Endodermal cell (in vitro differentiated cells): ENCODE data around the gene KDM1A. TPM values are rescaled to one million over a fixed set of nuclear protein-coding genes. Genes with fewer than 3 reads are reported as not detected.
"Not testable (repeated sequence)": the region's sequence is repeated elsewhere in the genome, so short reads cannot be mapped to it uniquely, and the experiment has no call there.

ENCODE experiments used
- DNase-seq: peaks from one replicate; pipeline ENCODE4 v3.0.0-alpha.2; 2017
- H3K27ac ChIP-seq: 2 replicates; pipeline ENCODE4 v1.5.1; 2013; ENCODE audit warnings: mild to moderate bottlenecking, low read depth, low read length, moderate library complexity
- H3K27me3 ChIP-seq: 2 replicates; pipeline ENCODE4 v1.6.1; 2013; ENCODE audit warnings: mild to moderate bottlenecking, low read length, moderate library complexity; ENCODE audit not compliant: insufficient read depth, control insufficient read depth, poor library complexity, severe bottlenecking
- H3K36me3 ChIP-seq: 2 replicates; pipeline ENCODE4 v1.7.0; 2013; ENCODE audit warnings: mild to moderate bottlenecking, low read length, moderate library complexity; ENCODE audit not compliant: control insufficient read depth, insufficient read depth
- H3K4me1 ChIP-seq: one replicate; pipeline ENCODE4 v1.7.0; 2013; ENCODE audit warnings: low read length; ENCODE audit not compliant: control insufficient read depth, insufficient read depth
- H3K4me3 ChIP-seq: 2 replicates; pipeline ENCODE4 v1.5.1; 2013; ENCODE audit warnings: mild to moderate bottlenecking, low read length, moderate library complexity
- H3K9ac ChIP-seq: 2 replicates; pipeline ENCODE4 v1.6.1; 2013; ENCODE audit warnings: mild to moderate bottlenecking, low read length, moderate library complexity; ENCODE audit not compliant: poor library complexity, severe bottlenecking; ENCODE audit errors: extremely low read depth
- H3K9me3 ChIP-seq: 2 replicates; pipeline ENCODE4 v1.6.1; 2013; ENCODE audit warnings: mild to moderate bottlenecking, low read length, moderate library complexity; ENCODE audit not compliant: control insufficient read depth
- H3K27ac Mint-ChIP-seq: 2 replicates; pipeline ENCODE4 v1.8.0; 2020; ENCODE audit warnings: mixed read lengths
- H3K27me3 Mint-ChIP-seq: 2 replicates; pipeline ENCODE4 v1.8.0; 2021; ENCODE audit warnings: mild to moderate bottlenecking, mixed read lengths; ENCODE audit not compliant: insufficient read depth
- H3K36me3 Mint-ChIP-seq: 2 replicates; pipeline ENCODE4 v1.8.0; 2020; ENCODE audit warnings: low read depth, mixed read lengths
- H3K4me1 Mint-ChIP-seq: 2 replicates; pipeline ENCODE4 v1.8.0; 2020; ENCODE audit warnings: mixed read lengths
- H3K4me3 Mint-ChIP-seq: 2 replicates; pipeline ENCODE4 v1.8.0; 2020; ENCODE audit warnings: mild to moderate bottlenecking, moderate library complexity, mixed read lengths
- H3K9me3 Mint-ChIP-seq: 2 replicates; pipeline ENCODE4 v1.8.0; 2020; ENCODE audit warnings: mild to moderate bottlenecking, mixed read lengths
- WGBS, 2 experiments: methylation state at CpG; one replicate each; pipeline versions ENCODE4 v1.1.5 to v1.1.7; 2013; ENCODE audit warnings: missing lambda C conversion rate in 2 of 2, mixed read lengths in 1 of 2; ENCODE audit not compliant: insufficient coverage in 1 of 2, insufficient read length in 1 of 2; 5-methylcytosine and 5-hydroxymethylcytosine counted together
- total RNA-seq, 2 donors: library from RNA; stranded (reverse); fragmentation: NEBNext Ultra II Directional in 1 of 2; extraction: Animal tissue kit (Norgen Biotek cat#: 25700) in 1 of 2; gene quantifications; 2 replicates in 1 of 2; 3 replicates in 1 of 2; pipeline ENCODE4 v1.2.1, GENCODE V29; 2021
- TF ChIP-seq, protein P1 (sequence below): fragments of 200-600 bp; sonication (generic); conservative IDR thresholded peaks from 2 replicates; pipeline ENCODE4 v1.5.0; 2021; ENCODE audit warnings: antibody characterized with exemption, mild to moderate bottlenecking

KDM1A gene
- total RNA-seq, 2 donors from 2014 or later = 153 to 204 TPM

GRCh38 chr1:23008901-23009300 is 10.4 kb upstream of the KDM1A start:
- H3K27ac Mint-ChIP-seq = no peak overlapping the region

DNA sequence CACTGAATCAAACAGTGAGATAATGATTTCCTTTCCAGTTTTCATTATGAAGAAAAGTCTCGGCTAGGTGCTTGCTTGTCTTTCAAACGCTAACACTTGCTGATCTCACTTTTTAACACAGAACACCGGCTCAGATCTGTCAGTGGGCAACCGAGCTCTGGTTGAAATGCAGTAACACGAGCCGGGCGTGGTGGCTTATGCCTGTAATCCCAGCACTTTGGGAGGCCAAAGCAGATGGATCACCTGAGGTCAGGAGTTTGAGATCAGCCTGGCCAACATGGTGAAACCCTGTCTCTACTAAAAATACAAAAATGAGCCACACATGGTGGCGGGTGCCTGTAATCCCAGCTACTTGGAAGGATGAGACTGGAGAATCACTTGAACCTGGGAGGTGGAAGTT is 9.2 kb upstream of the KDM1A start:
- H3K9me3 ChIP-seq, H3K27me3 Mint-ChIP-seq, H3K36me3 ChIP-seq, H3K36me3 Mint-ChIP-seq, H3K27ac Mint-ChIP-seq, H3K4me3 ChIP-seq, H3K4me3 Mint-ChIP-seq, H3K27ac ChIP-seq, H3K9me3 Mint-ChIP-seq, H3K4me1 ChIP-seq, H3K4me1 Mint-ChIP-seq, H3K9ac ChIP-seq, DNase-seq: not testable (repeated sequence)
- peaks cover 21% of the 10 kb centered on the region for H3K27me3 ChIP-seq
- 89 to 93% methylated on average over 8 of the region's 8 CpGs for WGBS, 2 experiments

More at GRCh38 chr1:23008901-23009300, 10.4 kb upstream of the KDM1A start:
- Mint-ChIP-seq H3K9me3 (peaks cover 2% of the 10 kb centered on the region), H3K36me3 (no peaks in the 10 kb centered on the region), H3K27me3 (peaks cover 8% of the 10 kb centered on the region), H3K4me3 (no peak overlapping the region), H3K4me1 (peaks cover 6% of the 10 kb centered on the region)
- Histone ChIP-seq H3K4me1 (no peaks in the 10 kb centered on the region), H3K27me3 (peaks cover 22% of the 10 kb centered on the region), H3K27ac (no peak overlapping the region), H3K36me3 (no peaks in the 10 kb centered on the region), H3K9me3 (no peaks in the 10 kb centered on the region), H3K4me3 (no peak overlapping the region), H3K9ac (no peak overlapping the region)
- TF ChIP-seq, protein P1, sequence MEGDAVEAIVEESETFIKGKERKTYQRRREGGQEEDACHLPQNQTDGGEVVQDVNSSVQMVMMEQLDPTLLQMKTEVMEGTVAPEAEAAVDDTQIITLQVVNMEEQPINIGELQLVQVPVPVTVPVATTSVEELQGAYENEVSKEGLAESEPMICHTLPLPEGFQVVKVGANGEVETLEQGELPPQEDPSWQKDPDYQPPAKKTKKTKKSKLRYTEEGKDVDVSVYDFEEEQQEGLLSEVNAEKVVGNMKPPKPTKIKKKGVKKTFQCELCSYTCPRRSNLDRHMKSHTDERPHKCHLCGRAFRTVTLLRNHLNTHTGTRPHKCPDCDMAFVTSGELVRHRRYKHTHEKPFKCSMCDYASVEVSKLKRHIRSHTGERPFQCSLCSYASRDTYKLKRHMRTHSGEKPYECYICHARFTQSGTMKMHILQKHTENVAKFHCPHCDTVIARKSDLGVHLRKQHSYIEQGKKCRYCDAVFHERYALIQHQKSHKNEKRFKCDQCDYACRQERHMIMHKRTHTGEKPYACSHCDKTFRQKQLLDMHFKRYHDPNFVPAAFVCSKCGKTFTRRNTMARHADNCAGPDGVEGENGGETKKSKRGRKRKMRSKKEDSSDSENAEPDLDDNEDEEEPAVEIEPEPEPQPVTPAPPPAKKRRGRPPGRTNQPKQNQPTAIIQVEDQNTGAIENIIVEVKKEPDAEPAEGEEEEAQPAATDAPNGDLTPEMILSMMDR = no peak
- no peak for DNase-seq
- 83 to 95% methylated on average over 1 to 2 of the region's 2 CpGs for WGBS, 2 experiments

DNA sequence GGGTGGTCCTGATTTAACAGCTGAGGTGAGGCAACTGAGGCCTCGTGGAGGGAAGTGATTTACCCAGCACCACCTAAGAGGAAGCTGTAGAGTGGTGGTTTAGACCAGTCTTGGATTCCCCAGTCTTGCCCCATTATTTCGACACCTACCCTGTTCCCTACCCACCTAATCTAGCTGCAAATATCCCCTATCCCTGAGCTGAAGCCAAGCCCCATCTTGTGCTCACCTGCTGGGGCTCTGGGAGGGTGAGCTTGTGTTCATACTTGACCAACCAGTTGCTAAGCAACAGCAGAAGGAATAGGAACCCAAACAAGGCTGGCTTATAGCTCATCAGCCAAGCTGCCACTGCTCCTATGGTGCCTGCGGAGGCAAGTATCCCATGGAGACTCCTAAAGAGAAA is 5.6 kb upstream of the KDM1A start:
- H3K9ac ChIP-seq = no peak overlapping the region
- H3K36me3 ChIP-seq = no peaks in the 10 kb centered on the region
- H3K27ac Mint-ChIP-seq = peak overlapping the region; percentile 52
- H3K4me3 ChIP-seq = no peak overlapping the region
- DNase-seq = peak; percentile 73
- no peaks in the 10 kb centered on the region for H3K9me3 Mint-ChIP-seq
- TF ChIP-seq, protein P1 = no peak
- H3K9me3 ChIP-seq = no peaks in the 10 kb centered on the region
- H3K36me3 Mint-ChIP-seq = no peaks in the 10 kb centered on the region
- no peak overlapping the region for H3K4me3 Mint-ChIP-seq
- no peak overlapping the region for H3K27ac ChIP-seq
- no peaks in the 10 kb centered on the region for H3K27me3 Mint-ChIP-seq
- no peaks in the 10 kb centered on the region for H3K27me3 ChIP-seq
- H3K4me1 Mint-ChIP-seq = peaks cover 5% of the 10 kb centered on the region
- no peaks in the 10 kb centered on the region for H3K4me1 ChIP-seq
- WGBS, 2 experiments = 70 to 88% methylated on average over 2 to 3 of the region's 3 CpGs

GRCh38 chr1:23018661-23019093 is 591 bp upstream of the KDM1A start:
- Mint-ChIP-seq H3K4me1 (peaks cover 6% of the 10 kb centered on the region), H3K27me3 (no peaks in the 10 kb centered on the region), H3K9me3 (peaks cover 22% of the 10 kb centered on the region), H3K27ac (peak overlapping the region; percentile 96), H3K4me3 (peak overlapping the region; percentile 92), H3K36me3 (peaks cover 19% of the 10 kb centered on the region)
- WGBS, 2 experiments = 83 to 85% methylated on average over 4 to 10 of the region's 10 CpGs
- peaks cover 23% of the 10 kb centered on the region for H3K9me3 ChIP-seq
- TF ChIP-seq, protein P1 = no peak
- DNase-seq = no peak
- H3K36me3 ChIP-seq = peaks cover 6% of the 10 kb centered on the region
- H3K4me3 ChIP-seq = peak overlapping the region; percentile 91
- H3K4me1 ChIP-seq = no peaks in the 10 kb centered on the region
- H3K27ac ChIP-seq = peak overlapping the region; percentile 73
- H3K27me3 ChIP-seq = no peaks in the 10 kb centered on the region
- peak overlapping the region; percentile 97 for H3K9ac ChIP-seq
